ENCODE measurements around the gene TP53I11. TPM values are rescaled to one million over a fixed set of nuclear protein-coding genes. Genes with fewer than 3 reads are reported as not detected.
A peak's percentile ranks its signal among the peaks of the same experiment; 100 is the strongest.

The TP53I11 gene
- total RNA-seq, 2 donors from 2014 or later, result 21.8 to 91.0 TPM

GRCh38 chr11:44943696-44944095 lies 7.0 kb downstream of the TP53I11 start:
- H3K4me3 ChIP-seq, result no peak overlapping the region
- peaks cover 33% of the 10 kb centered on the region for H3K4me1 ChIP-seq
- peak overlapping the region in 1 of 4 donors; percentile 5 for H3K27ac ChIP-seq
- ATAC-seq (peak; percentile 47), DNase-seq (peak; percentile 39 to 68 (median 54))
- no peaks in the 10 kb centered on the region for H3K9me3 ChIP-seq
- no peak for TF ChIP-seq CTCF (IDR thresholded peaks at IDR 0.05)
- no peak for TF ChIP-seq POLR2A (IDR thresholded peaks at IDR 0.05)
- WGBS, 2 donors, result 43 to 55% methylated on average over 4 to 7 of the region's 7 CpGs
- intact Hi-C loops (cut with DNase I), result no loop called here
- no peaks in the 10 kb centered on the region for H3K36me3 ChIP-seq (replicated peaks in 1 of 2; ENCODE audit: insufficient read depth in 1 of 2, low read depth in 2 of 2)
- H3K27me3 ChIP-seq, result no peaks in the 10 kb centered on the region

GRCh38 chr11:44943118-44943517 lies 7.6 kb downstream of the TP53I11 start:
- no peak overlapping the region for H3K4me3 ChIP-seq
- peak in 2 of 4 donors; percentile 26 to 41 for DNase-seq
- no peaks in the 10 kb centered on the region for H3K9me3 ChIP-seq
- peak overlapping the region in 1 of 4 donors; percentile 5 for H3K27ac ChIP-seq
- intact Hi-C loops (cut with DNase I), result no loop called here
- no peaks in the 10 kb centered on the region for H3K27me3 ChIP-seq
- H3K36me3 ChIP-seq (replicated peaks in 1 of 2; ENCODE audit: insufficient read depth in 1 of 2, low read depth in 2 of 2), result no peaks in the 10 kb centered on the region
- TF ChIP-seq POLR2A (IDR thresholded peaks at IDR 0.05), result no peak
- no peak for TF ChIP-seq CTCF (IDR thresholded peaks at IDR 0.05)
- peaks cover 30% of the 10 kb centered on the region for H3K4me1 ChIP-seq
- 47 to 82% methylated on average over 7 of the region's 7 CpGs for WGBS, 2 donors
- ATAC-seq, result no peak

GRCh38 chr11:44942029-44942955 lies 8.4 kb downstream of the TP53I11 start:
- ATAC-seq, result no peak
- DNase-seq, result no peak

GRCh38 chr11:44941259-44942021 lies 9.2 kb downstream of the TP53I11 start:
- no peak overlapping the region for H3K4me3 ChIP-seq
- intact Hi-C loops (cut with DNase I), result no loop called here
- H3K27ac ChIP-seq, result no peak overlapping the region
- H3K4me1 ChIP-seq, result peaks cover 26% of the 10 kb centered on the region
- 67 to 68% methylated on average over 12 of the region's 12 CpGs for WGBS, 2 donors
- no peaks in the 10 kb centered on the region for H3K9me3 ChIP-seq
- no peak for ATAC-seq
- TF ChIP-seq POLR2A (IDR thresholded peaks at IDR 0.05) (no peak), CTCF (IDR thresholded peaks at IDR 0.05) (no peak)
- no peaks in the 10 kb centered on the region for H3K27me3 ChIP-seq
- H3K36me3 ChIP-seq (replicated peaks in 1 of 2; ENCODE audit: insufficient read depth in 1 of 2, low read depth in 2 of 2), result no peaks in the 10 kb centered on the region
- no peak for DNase-seq

More at GRCh38 chr11:44942029-44942955, 8.4 kb downstream of the TP53I11 start:
- H3K36me3 ChIP-seq (replicated peaks in 1 of 2; ENCODE audit: insufficient read depth in 1 of 2, low read depth in 2 of 2), result no peaks in the 10 kb centered on the region
- no peak overlapping the region for H3K4me3 ChIP-seq
- H3K27me3 ChIP-seq, result no peaks in the 10 kb centered on the region
- no peaks in the 10 kb centered on the region for H3K9me3 ChIP-seq
- no peak for TF ChIP-seq POLR2A (IDR thresholded peaks at IDR 0.05)
- TF ChIP-seq CTCF (IDR thresholded peaks at IDR 0.05), result no peak
- H3K4me1 ChIP-seq, result peaks cover 26% of the 10 kb centered on the region
- no peak overlapping the region for H3K27ac ChIP-seq
- WGBS, 2 donors, result 89 to 94% methylated on average over 9 to 10 of the region's 10 CpGs
- intact Hi-C loops (cut with DNase I), result no loop called here

Data from body of pancreas (tissue), 4 donors.